ENCODE measurements around the gene KIF26B.

- no peak for TF ChIP-seq CTCF (IDR thresholded peaks at IDR 0.05; ENCODE audit: low read depth, low read length)
- no peak for TF ChIP-seq MAX (IDR thresholded peaks at IDR 0.05; ENCODE audit: low read depth, low read length)
These were observed 137.8 kb downstream of the KIF26B start for GRCh38 chr1:245292553-245292952.

Measured in NB4 (cell line).